Right hindlimb (tissue), 1 donor: ENCODE measurements around the gene RASA3.
"Not testable (repeated sequence)": the region's sequence is repeated elsewhere in the genome, so short reads cannot be mapped to it uniquely, and the experiment has no call there.

Source experiments
- DNase-seq: peaks from one replicate; pipeline ENCODE4 v3.0.0-alpha.2; 2018

Gene RASA3

GRCh38 chr13:114110830-114111189 is 21.6 kb downstream of the RASA3 start:
- not testable (repeated sequence) for DNase-seq

GRCh38 chr13:114110091-114110829 is 22.2 kb downstream of the RASA3 start:
- peak; percentile 64 for DNase-seq

DNA sequence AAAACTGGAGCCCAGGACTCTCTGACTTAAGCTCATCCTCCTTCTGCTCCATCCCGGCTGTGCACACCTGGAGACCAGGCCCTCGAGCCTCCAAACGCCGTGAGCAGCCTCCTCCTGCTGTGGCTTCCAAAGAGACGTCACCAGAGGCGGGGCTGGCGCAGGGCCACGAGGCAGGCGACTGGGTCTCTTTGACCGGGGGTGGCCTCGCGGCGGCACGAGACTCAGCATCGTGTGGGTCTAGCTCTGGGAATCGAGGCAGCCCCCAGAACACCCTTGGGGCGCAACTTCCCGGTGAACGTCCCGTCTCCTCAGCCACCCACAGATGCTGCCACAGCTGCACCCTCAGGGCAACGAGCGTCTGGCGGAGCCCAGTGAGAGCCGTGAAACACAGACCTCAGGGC is 22.8 kb downstream of the RASA3 start:
- DNase-seq: peak; percentile 45

- DNase-seq: peak; percentile 13
Measured at GRCh38 chr13:114108894-114109293, 23.5 kb downstream of the RASA3 start.

DNA sequence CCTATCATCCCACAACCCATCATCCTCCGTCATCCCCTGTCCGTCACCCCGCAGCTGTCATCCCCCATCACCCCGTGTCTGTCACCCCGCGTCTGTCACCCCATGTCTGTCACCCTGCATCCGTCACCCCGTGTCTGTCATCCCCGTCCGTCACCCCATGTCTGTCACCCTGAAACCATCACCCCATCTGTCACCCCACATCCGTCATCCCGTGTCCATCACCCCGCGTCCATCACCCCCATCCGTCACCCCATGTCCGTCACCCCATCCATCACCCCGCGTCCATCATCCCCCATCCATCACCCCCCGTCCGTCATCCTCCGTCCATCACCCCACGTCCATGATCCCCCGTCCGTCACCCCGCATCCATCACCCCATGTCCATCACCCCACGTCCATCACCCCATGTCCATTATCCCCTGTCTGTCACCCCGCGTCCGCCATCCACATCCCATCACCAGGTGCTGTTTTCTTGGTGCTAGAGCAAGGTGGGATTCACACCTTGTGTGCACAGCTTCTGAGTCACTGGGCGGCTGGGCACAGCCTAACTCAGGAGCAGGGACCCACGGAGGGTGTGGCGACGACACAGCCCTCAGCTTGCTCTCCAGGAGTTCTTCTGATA is 24.2 kb downstream of the RASA3 start:
- DNase-seq: peak; percentile 7

DNA sequence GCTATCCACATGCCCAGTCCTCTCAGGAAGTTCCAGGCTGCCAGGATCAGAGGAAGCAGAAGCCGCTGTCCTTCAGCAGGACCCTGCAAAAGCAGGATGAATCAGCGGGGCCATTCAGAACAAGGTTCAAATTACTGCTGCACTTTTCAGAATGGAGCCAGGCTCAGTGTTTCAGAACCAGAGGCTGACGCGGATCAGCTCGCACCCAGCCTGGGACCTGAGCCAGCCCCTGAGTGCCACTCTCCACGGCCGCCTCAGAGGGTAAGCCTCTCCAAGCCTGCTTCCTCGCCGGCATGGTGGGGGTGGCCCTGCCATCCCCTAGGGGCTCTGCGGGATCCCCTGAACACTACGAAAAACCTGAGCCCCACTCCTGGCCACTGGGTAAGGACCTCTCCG is 24.7 kb downstream of the RASA3 start:
- peak; percentile 58 for DNase-seq

GRCh38 chr13:114106991-114107685 is 25.3 kb downstream of the RASA3 start:
- DNase-seq: peak; percentile 19

DNA sequence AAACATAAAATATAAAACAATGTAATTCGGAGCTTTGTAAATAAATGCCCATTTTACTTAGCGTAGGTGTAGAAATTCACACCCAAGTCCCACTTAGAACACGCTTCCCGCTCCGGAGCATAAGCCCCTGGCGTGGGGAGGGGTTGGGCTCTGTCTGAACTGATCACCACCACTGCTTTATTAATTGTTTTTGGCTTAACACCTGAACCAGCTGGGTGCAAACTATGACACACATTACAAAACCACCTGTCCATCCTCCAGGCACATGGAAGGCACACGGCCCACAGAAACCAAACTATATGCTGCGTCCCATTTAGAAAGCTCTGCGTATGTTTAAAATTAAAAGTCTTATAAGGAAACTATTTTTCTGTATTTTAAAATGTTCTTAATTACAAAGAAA is 25.9 kb downstream of the RASA3 start:
- DNase-seq: no peak

DNA sequence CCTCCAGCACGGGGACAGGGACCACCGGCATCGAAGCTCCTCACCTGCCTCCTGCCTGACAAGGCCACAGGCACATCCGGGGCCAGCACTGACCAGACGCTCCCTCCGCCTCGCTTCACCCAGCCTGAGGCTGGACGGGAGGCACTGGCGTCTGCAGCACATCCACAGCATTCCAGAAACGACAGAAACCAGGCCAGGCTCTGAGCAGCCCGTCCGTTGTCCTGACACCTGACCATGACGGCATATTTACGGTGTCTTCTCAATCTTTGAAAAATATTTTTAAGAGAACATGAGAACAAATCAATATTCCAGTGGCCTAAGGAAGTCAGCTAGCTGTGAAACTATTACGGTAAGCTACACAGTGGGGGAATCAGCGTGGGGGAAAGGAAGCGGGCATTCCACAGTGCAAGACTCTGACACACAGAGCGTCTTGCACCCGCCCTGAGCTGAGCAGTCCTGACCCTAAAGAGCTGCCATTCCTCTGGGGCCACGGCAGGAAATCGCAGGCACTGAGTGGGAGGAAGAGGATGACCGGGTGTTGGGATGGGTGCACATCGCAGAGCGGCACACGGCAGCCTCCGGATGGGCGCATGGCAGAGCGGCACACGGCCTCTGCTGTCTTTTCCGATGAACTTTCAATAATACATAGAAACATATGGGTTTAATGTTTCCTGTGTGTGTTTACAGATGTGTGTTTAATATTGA is 26.8 kb downstream of the RASA3 start:
- DNase-seq: peak; percentile 15

GRCh38 chr13:114104655-114105520 is 27.5 kb downstream of the RASA3 start:
- peak; percentile 16 for DNase-seq

DNA sequence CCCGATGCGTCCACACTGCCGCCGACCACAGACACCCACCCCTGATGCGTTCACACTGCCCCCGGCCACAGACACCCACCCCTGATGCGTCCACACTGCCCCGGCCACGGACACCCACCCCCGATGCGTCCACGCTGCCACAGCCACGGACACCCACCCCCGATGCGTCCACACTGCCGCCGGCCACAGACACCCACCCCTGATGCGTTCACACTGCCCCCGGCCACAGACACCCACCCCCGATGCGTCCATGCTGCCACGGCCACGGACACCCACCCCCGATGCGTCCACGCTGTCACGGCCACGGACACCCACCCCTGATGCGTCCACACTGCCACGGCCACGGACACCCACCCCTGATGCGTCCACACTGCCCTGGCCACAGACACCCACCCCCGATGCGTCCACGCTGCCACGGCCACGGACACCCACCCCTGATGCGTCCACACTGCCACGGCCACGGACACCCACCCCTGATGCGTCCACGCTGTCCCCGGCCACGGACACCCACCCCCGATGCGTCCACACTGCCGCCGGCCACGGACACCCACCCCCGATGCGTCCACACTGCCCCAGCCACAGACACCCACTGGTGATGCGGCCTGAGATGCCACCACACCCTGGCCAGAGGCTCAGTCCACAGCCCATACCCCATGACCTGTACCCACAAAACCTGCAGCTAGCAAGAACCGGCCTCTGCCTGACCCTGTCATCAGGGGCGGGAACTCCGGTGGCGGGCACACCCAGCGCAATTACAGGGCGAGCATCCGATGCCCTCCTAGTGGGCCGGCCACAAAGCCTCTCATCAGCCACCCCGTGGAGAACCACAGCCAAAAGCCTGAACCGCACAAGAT is 28.4 kb downstream of the RASA3 start:
- DNase-seq: peak; percentile 43

DNA sequence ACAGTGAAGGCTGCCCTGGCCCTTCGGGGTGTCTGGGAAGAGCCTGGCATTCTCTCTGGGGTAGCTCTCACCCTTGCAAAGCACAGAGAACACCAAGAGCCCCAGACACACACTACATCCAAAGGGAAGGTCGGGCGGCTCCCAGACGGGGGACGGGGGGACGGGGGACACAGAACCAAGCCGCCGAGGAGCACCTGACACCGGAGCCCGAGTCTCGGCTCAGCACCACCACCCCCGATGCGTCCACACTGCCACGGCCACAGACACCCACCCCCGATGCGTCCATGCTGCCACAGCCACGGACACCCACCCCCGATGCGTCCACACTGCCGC is 29.2 kb downstream of the RASA3 start:
- peak; percentile 15 for DNase-seq

GRCh38 chr13:114102521-114103288 is 29.7 kb downstream of the RASA3 start:
- peak; percentile 18 for DNase-seq

- peak; percentile 38 for DNase-seq
Measured at GRCh38 chr13:114102131-114102520, 30.3 kb downstream of the RASA3 start.

DNA sequence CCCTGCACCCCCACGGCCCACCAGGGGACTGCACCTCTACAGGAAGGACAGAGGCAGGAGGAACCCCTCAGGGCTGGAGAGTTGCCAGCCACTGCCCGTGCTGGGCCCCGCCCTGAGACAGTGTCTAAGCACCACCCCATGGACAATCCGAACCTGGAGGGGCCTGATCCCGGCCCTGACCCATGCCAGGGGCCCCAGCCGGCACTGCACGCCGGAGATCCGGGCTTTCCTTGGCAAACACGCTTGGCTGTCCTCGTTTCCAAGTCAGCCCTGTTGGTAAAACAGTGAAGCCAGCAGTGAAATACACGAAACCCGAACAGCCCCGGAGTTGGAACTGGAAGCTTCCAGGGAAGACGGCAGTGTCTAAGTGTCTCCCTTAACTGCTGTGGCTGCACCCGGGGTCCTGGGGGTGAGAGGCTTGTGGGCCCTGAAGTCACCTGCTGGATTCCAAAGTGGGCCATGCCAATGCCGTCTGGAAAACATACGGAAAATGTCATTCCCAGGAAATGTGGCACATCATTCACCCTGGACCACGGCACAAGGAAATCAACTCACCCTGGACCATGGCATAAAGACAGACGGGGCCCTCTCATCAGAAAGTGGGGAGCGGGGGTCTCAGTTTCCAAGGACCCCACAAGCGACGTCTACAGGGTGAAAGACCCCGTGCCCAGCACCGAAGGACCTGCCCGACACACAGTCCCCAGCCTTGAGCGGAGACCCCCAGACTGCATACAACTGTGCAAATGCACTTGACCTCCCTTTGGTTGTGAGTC is 30.9 kb downstream of the RASA3 start:
- no peak for DNase-seq

DNA sequence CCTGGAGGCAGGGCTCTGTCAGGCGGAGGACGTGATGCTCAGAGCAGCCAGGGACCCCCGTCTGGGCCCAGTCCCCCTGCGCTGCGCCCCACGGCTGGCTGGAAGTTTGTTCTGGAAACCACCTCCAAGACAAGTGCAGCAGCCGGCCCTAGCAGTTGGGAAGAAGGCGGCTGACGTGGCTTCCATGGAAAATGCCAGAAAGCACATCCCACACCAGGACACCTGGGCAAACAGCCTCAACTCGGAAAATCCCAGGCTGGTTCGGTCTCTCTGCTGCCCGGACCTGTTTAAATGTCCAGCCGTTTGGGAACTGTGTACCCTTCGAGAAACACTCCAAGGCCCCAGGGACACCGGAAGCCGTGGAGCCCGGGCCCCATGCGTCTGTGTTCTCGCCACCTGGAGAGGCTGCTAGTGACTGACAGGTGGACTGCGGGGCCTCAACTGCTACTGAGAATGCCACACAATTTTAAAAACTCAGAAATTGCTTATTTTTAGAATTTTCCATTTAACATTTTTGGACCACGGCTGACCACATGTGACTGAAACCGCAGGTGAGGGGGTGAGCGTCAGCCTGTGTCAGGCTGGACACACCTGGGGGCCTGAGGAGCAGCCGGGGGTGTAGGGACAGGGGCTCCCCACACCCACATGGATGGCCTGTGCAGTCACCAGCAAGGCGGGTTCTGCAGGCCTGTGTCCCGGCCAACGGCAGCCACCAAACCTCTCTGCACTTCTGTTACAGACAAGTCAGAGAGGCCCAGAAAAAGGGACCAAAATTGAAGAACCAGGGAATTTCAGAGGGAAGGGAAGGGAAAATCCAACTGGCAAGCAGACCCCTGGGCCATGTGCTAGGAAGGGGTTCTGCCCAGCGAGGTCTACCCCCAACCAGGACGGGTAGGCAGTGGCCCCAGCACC is 31.7 kb downstream of the RASA3 start:
- peak; percentile 85 for DNase-seq

DNA sequence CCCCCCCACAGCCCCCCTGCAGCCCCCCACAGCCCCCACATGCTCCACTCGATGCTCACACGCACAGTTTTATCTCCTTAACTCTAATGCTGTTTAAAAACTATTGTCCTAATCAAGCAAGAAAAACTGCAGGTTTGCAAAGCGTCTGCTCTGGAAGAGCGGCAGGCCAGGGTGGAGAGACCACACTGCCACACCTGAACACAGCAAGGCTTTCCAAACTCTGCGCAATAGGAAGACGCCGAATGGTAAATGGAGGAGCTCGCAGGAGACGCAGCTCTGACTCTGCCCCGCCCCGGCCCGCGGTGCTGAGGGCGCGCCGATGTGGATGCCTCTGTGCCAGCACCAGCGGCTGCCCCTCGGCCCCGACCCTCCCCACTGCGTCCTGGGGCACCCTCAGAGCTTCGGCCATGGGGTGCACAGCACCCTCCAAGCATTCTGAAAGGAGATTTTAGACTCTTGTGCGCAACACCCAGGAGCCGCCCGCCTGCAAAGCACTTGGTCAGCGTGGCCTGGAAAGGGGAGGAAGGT is 32.4 kb downstream of the RASA3 start:
- DNase-seq: peak; percentile 65

DNA sequence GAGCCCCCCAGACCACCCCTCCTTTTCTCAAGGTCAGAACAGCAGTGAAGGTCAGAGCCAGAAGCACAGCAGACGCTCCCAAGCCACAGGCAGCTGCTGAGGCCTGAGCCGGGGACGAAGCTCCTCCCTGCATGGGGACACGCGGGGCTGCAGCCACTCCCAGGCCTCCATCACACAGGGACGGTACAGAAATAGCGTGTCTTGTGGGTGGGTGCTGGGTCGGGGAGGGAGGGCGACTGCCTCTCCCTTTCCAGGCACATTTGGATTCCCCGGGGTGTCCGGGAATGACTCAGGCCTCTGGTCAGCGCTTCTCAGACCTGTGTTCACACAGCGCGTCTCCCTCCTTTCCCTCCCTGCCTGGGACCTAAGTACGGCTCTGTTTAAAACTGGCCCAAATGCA is 33.2 kb downstream of the RASA3 start:
- DNase-seq: peak; percentile 86

DNA sequence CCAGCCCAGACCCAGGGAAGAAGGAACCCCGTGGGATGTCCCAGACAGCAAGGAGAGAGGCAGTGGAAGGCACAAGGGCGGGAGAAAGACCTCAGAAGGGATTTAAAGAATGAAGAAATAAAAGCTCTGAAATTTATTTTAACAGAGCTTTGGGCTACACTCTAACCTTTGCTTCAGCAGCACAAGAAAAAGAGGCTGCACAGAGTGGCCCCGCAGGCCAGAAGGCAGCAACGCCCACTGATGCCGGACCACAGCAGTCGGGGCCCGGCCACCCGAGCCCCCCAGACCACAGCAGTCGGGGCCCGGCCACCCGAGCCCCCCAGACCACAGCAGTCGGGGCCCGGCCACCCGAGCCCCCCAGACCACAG is 33.8 kb downstream of the RASA3 start:
- DNase-seq: peak; percentile 22
